ENCODE data around the gene ATP10D.

Gene ATP10D

DNA sequence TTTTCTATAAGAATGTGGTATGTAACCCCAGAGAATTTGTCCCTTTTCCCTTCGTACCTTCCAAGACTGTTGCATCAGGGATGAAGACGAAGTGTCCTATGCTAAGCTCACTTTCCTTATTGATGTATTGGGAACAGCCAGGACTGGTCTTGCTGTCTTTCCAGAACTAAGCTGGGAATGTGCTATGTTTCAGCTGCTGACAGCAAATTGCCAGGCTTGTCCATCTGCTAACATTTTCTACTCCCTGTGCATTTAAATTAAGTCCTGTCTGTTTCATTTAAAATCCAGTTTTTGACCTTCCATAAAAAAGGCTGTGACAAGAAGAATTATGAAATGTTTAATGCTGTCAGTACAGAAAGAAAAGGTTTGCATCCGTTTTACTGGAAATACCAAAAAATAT lies 87.9 kb downstream of the ATP10D start:
- DNase-seq (ENCODE audit: low read depth in 1 of 2, low spot score in 1 of 2), result no peak

DNA sequence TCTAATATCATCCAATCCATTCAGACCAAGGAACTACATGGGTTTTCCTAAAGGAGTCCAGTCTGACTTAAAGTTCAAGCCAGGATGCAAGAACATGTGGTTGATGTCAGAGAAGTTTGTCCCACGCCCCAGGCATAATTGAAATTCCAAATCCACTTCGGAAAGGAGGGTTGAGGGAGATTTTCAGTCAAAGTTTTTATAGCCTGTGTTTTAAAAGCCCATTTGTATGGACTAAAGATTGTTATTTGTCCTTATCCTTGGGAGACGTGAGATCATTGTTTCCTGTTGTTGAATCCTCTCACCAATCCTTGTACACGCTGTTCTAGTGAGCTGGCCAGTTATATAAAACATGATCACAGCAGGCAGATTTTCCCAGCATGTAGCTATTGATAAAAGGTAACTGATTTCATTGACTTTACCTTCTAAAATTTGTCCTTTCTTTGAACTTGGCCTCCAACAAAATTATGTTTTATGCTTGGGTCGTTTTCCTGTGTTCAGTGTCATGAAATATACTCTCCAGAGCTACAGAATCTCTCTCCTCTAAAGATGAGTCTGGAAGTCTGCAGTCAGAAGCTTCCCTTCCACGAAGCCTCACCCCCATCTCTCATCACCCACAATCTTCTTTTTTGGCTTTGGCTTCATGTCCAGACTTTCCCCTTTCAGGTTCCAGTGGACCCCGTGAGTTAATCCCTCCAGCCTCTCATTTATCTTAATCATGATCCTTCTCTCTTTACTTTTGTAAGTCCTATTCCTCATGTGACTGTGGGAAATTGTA lies 92.9 kb downstream of the ATP10D start:
- no peak for DNase-seq (ENCODE audit: low read depth in 1 of 2, low spot score in 1 of 2)

DNA sequence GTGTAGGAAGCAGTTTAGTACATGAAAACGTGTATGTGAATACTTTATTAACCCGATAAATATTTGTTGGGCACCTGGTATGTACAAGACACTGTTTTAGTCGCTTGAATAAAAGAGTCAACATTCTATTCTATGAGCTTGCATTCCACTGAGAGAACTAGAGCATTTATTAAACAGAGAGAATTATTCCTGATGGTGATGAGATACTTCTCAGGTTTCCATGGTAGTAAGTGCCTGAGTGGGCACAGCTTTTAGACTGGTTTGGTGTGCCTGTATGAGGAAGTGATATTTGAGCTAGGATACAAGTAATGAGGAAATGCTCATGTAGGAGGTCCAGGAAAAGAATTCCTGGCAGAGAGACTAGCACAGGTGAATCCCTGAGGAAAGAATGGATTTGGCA lies 94.2 kb downstream of the ATP10D start:
- DNase-seq (ENCODE audit: low read depth in 1 of 2, low spot score in 1 of 2), result no peak

DNA sequence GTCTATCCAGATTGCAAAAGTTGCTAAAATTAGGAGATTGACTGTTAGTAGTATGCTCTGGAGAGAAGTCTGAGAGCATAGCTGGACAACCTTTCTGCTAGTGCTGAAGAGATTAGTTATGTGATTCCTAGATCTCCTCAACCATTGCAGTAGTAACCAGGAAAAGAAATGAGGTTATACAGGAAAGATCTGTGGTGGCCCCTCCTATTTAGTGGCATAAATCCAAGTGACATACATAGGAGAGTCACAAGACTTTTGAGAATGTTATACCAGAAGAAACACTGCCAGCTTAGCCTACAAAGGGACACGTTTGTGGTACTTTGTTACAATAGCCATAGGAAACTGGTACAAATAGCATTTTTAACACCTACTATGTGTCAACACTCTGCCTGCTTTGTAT lies 105.2 kb downstream of the ATP10D start:
- DNase-seq (ENCODE audit: low read depth in 1 of 2, low spot score in 1 of 2), result no peak

DNA sequence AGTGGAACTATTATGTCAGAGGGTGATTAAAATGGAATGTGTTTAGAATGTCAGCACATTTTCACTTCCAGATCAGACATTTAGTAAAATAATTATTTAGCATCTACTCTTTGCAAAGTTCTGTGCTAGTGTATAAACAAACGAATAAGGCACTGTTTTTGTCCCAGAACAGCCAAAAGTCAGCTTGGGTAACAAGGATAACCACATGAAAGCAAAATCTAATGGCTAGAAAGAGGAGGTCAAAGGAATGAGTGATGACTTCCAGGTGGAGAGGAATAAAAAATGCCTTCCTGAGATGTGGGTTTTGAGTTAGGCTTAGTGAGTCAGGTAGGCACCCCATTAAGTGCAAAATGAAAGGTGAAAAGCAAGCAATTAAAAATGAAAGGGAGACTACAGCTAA lies 112.6 kb downstream of the ATP10D start:
- no peak for DNase-seq (ENCODE audit: low read depth in 1 of 2, low spot score in 1 of 2)

DNA sequence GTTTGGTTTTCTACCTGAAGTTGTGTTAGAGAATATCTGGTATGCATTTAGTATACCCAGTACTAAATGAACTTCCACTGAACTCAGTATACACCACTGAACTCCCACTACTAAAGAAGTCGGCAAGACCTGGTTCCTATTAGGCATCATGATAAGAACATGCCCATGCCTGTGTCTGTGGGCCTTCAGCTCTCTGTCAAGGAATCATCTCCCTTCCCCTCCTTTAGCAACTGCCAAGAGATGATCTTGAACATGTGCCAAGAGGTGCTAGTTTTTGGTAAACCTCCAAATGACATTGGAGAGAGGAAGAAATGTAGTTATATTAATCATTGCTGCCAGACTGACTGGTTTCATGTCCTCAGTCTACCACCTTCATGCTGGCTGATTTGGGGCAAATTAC lies 113.2 kb downstream of the ATP10D start:
- no peak for DNase-seq (ENCODE audit: low read depth in 1 of 2, low spot score in 1 of 2)

DNA sequence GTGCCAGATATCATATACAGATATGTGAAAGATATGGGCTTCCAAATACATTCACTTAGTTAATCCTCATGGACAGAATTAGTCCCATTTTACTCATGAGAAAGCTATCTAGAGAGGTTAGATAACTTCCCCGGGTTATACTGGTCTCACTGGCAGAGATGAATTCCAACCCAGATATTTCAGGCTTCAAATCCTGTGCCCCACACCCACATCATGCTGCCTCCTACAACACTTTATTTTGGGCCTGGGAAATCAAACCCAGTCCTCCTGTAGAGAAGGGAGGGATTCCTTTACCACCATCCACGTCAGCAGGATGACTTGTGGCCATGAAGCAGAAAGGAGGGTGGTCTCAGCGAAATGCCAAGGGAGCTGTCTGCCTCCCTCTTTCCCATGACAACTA lies 113.8 kb downstream of the ATP10D start:
- no peak for DNase-seq (ENCODE audit: low read depth in 1 of 2, low spot score in 1 of 2)

DNA sequence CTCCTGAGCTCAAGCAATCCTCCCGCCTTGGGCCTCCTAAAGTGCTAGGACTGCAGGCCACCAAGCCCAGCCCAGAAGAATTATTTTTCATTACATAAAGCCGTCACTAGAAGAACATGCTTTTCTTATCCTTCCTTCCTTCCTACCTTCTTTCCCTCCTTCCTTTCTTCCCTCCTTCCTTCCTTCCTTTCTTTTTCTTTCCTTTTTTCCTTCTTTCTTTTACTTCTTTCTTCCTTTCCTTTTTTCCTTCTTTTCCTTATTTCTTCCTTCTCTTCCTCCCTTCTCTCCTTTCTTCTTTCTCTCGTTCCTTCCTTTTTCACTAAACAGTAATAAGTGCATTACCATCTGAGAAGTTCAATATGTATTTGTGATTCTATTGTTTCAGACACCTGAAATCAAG lies 121.4 kb downstream of the ATP10D start:
- DNase-seq (ENCODE audit: low read depth in 1 of 2, low spot score in 1 of 2), result no peak

DNA sequence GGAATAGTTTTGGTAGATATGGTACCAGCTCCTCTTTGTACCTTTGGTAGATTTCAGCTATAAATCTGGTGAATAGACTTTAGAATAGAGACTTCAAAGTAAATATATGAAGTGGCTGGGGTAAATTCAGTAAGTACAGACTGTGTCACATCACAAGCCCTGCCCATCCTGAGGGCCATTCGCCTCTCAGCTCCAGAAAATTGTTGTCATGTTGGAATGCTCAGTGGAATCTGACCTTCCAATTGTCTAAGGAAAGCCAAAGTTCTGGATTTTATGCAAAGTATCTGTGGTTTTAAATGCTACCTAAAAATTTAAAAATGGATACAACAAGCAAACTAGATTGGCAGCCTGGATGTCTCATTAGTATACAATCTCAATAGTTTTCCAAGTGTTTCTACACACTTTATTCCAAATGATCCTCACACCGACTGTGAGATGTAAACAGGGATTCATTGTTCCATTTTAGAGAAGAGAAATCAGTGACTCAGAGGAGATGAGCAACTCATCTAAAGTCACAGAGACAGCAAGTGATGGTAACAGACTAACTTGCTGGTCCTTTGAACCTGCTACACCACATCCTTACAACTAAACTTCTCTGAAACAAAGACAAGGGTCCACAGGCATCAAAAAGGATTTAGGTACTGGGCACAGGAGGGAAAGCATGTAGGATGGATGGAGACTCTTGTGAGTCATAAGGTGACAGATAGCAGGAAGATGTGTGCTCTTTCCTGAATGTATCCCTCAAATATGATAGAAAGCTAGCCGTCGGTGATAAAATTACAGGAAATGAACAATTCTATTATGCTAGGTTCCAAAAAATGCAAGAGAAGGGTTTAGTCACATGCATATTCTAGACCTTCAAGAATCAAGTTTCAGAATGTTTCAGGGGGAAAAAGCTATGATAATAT lies 127.3 kb downstream of the ATP10D start:
- no peak for DNase-seq (ENCODE audit: low read depth in 1 of 2, low spot score in 1 of 2)

DNA sequence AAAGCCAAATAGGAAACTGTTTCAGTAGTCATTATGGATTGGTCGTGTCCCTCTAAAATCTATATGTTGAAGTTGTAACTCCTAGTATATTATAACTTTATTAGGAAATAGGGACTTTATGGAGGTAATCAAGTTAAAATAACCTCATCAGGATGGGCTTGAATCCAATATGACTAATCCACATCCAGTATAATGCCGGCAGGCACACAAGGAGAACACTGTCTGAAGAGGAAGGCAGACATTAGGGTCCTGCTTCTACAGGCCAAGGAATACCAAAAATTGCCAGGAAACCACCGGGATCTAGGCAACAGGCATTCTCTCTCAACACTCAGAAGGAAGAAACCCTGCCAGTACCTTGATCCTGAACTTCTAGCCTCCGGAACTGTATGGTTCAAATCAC lies 130.3 kb downstream of the ATP10D start:
- DNase-seq (ENCODE audit: low read depth in 1 of 2, low spot score in 1 of 2), result no peak

DNA sequence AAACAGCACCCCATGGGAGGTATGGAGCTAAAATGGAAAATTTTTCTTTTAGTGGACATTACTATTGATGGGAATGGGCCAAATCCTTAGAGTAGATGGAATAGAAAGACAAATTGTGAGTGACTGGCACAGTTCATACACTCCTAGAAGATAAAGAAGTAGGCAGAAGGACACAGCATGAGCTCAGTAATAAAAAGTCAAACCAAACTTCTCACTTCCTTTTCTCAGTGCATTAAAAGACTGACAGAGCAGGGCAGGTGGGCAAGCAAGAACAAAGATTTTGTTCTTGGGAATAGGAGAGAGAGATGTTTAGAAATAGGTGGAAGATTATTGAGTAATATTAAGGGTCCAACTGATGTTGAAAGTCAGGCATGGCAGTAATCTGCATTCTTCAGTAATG lies 132.5 kb downstream of the ATP10D start:
- DNase-seq (ENCODE audit: low read depth in 1 of 2, low spot score in 1 of 2), result no peak

DNA sequence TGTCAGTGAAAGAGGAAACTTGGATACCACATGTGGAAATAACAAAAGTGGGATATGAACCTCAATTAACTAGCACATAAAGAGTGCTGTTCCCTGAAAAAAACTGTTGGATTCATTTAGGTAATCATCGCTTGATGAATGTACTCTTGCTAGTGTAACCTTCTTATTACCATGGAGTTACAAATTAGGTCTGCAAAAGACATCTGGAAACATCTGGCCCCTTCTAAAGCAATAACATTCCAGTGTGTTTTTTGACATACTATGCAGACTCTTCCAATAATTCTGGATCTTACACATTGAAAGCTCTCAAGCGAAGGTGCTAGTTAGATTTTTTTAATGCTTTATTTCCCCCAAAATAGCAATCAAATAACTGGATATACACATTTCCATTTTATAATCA lies 134.6 kb downstream of the ATP10D start:
- DNase-seq (ENCODE audit: low read depth in 1 of 2, low spot score in 1 of 2), result no peak

DNA sequence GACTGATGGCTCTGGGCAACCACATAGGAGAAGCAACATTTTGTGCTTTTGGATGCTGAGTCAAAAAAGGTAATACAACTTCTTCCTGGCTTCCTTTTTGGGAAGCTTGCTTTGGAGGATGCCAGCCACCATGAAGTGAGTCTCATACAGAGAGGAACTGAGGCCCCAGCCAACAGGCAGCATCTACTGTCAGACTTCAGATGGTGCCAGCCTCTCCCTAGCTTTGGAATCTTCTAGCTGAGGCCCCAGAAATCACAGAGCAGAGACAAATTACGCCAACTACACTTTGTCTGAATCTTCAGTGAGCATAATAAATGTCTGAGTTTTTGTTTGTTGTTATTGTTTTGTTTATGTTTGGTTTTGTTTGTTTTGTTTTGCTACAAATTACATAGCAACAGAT lies 136.1 kb downstream of the ATP10D start:
- no peak for DNase-seq (ENCODE audit: low read depth in 1 of 2, low spot score in 1 of 2)

DNA sequence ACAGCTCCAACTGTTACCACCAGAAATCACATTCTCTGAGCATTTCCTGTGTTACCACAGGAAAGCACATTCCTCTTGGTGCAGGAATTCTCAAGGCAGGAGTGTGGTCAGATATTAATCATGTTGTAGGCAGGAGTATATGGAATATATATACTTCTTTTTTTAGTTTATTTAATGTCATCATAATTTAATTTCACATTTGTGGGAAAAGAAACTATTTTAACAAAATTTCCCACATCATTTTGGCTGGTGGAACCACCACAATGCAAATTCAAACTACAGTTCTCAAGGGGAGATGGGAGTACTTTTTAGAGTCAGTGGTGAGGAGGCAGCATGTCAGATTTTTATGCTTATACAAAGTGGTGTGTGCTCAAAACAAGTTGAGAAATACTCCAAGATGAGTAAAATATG lies 139.0 kb downstream of the ATP10D start:
- no peak for DNase-seq (ENCODE audit: low read depth in 1 of 2, low spot score in 1 of 2)

DNA sequence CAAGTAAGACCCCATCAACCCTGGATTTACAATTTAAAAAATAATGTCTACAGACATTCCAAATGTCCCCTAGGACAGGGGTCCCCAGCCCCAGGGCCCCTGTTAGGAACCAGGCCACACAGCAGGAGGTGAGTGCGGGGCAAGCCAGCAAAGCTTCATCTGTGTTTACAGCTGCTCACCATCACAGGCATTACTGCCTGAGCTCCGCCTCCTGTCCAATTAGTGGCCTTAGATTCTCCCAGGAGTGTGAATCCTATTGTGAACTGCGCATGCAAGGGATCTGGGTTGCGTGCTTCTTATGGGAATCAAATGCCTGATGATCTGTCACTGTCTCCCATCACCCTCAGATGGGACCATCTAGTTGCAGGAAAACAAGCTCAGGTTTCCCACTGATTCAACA lies 146.1 kb downstream of the ATP10D start:
- DNase-seq (ENCODE audit: low read depth in 1 of 2, low spot score in 1 of 2), result no peak

DNA sequence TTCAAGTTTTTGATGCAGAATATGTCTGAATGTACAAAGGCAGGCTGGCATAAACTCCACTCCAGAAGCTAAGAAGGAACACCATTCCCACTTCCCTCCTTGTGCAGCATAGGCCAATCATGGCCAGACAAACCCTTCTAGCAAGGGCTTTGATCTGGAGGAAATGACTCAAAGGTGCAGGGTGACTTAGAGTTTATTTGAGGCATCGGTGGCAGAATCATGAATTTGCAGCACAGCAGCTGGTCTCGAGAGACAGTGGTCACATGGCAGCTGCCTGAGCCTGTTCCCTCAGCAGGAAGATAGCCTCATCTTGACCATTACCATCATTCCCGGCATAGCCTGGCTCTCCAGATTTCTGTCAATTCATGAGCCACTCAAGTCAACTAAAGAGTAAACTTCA lies 154.5 kb downstream of the ATP10D start:
- DNase-seq (ENCODE audit: low read depth in 1 of 2, low spot score in 1 of 2), result no peak

DNA sequence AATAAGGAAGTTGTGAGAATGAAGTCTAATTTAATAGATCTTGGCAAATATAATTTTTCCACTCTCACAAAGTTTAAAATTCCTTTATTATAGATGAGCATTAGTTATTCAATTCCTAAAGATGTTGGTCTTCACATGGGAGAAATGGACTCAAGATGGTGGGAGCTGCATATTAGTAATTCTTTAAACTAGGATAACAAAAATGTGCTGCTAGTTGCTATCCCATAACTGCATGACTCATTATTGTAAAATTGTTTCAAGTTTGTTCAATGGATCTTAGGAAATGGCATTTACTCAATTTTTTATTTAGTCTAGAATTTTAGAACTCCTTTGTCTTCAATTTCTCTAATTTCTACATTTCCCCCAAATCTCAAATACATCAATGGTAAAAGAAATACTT lies 155.8 kb downstream of the ATP10D start:
- DNase-seq (ENCODE audit: low read depth in 1 of 2, low spot score in 1 of 2), result no peak

DNA sequence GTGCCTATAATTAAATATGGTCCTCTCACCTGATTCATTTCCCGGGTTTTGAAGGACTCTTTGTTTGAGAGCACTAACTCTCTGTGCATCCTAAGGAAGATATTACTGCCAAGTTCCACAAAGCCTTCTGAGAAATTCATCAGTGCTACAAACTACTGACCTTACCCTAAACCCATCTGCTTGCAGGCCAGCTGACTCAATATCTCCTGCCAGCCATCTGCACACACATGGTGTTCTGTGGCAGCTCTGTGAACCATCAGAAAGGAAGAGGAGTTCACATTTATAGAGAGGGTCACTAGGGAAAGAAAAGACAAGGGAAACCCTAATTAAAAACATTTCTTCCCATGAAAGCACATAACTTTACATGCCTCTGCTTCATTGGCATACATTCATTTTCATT lies 156.7 kb downstream of the ATP10D start:
- DNase-seq (ENCODE audit: low read depth in 1 of 2, low spot score in 1 of 2), result no peak

DNA sequence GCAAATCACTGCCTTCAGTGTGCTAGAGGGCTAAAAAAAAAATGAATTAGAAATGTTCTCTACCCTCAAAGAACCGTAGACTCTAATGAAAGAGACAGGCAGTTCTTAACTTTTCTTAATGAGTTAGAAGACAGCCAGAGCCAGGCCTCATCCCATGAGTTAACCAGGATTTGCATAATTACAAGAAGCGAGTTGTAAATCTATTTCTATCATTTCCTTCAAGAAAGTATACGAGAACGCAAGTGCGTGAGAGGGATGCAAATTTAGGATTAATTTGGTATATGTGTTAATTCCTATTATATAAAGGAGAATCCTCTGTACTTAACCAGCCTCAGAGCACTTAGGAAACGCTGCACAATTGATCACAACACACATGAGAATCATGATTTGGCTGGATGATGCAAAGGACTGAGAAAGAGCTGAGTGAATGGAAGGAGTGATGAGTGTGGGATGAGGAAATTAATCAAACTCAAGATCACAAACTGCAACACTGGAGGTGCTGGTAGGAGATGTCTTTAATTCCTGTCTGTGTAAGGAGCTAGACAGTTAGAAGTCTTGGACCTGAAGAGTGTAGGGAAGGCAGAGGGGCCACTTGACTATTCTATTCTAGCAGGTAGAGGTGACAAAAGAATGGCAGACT lies 157.2 kb downstream of the ATP10D start:
- DNase-seq (ENCODE audit: low read depth in 1 of 2, low spot score in 1 of 2), result no peak

All from stimulated activated CD4-positive, alpha-beta T cell treated with anti-CD3 and anti-CD28 coated beads, Interleukin-15, amount 100 ng/mL, for 1 hour (primary cell).